SHP77 treated with DMSO at 0.1 percent for 48 hours (cell line): Measurements from ENCODE around the gene DAPK1.

Experiments used
- DNase-seq: peaks from one replicate; lab custom pipeline; 2025; lab: John Stamatoyannopoulos, UW

DAPK1 gene

GRCh38 chr9:87613265-87614111, 115.8 kb downstream of the DAPK1 start:
- no peak for DNase-seq

GRCh38 chr9:87614397-87614796, 116.7 kb downstream of the DAPK1 start:
- DNase-seq, result no peak

GRCh38 chr9:87615136-87615535, 117.5 kb downstream of the DAPK1 start:
- no peak for DNase-seq

- no peak for DNase-seq
Measured at GRCh38 chr9:87615547-87616148, 118.0 kb downstream of the DAPK1 start.

GRCh38 chr9:87618226-87618625, 120.6 kb downstream of the DAPK1 start:
- DNase-seq, result no peak

GRCh38 chr9:87618931-87619330, 121.3 kb downstream of the DAPK1 start:
- no peak for DNase-seq

- DNase-seq, result no peak
Measured at GRCh38 chr9:87619346-87619745, 121.7 kb downstream of the DAPK1 start.

GRCh38 chr9:87620731-87621322, 123.2 kb downstream of the DAPK1 start:
- no peak for DNase-seq

- no peak for DNase-seq
Measured at GRCh38 chr9:87622098-87622497, 124.4 kb downstream of the DAPK1 start.

GRCh38 chr9:87622923-87623322, 125.3 kb downstream of the DAPK1 start:
- no peak for DNase-seq

GRCh38 chr9:87628346-87628745, 130.7 kb downstream of the DAPK1 start:
- no peak for DNase-seq

GRCh38 chr9:87629104-87629503, 131.4 kb downstream of the DAPK1 start:
- DNase-seq, result no peak

GRCh38 chr9:87630266-87630665, 132.6 kb downstream of the DAPK1 start:
- DNase-seq, result no peak

GRCh38 chr9:87630846-87631245, 133.2 kb downstream of the DAPK1 start:
- no peak for DNase-seq

- DNase-seq, result no peak
Measured at GRCh38 chr9:87635656-87636501, 138.2 kb downstream of the DAPK1 start.

GRCh38 chr9:87638292-87638691, 140.6 kb downstream of the DAPK1 start:
- no peak for DNase-seq

GRCh38 chr9:87639949-87640348, 142.3 kb downstream of the DAPK1 start:
- DNase-seq, result no peak

- no peak for DNase-seq
Measured at GRCh38 chr9:87640385-87640795, 142.7 kb downstream of the DAPK1 start.

- no peak for DNase-seq
Measured at GRCh38 chr9:87641067-87641466, 143.4 kb downstream of the DAPK1 start.

- no peak for DNase-seq
Measured at GRCh38 chr9:87642330-87643106, 144.9 kb downstream of the DAPK1 start.

- DNase-seq, result no peak
Measured at GRCh38 chr9:87643107-87643650, 145.5 kb downstream of the DAPK1 start.
